GM18511 (cell line): Measurements from ENCODE around the gene SAFB.
"Not testable (repeated sequence)": the region's sequence is repeated elsewhere in the genome, so short reads cannot be mapped to it uniquely, and the experiment has no call there.

Source experiments
- ATAC-seq: cut with Tn5 transposase; IDR thresholded peaks from one replicate; pipeline ENCODE4 v1.9.1; 2021; ENCODE audit warnings: mild to moderate bottlenecking, moderate library complexity; ENCODE audit not compliant: unreplicated experiment

Gene SAFB

DNA sequence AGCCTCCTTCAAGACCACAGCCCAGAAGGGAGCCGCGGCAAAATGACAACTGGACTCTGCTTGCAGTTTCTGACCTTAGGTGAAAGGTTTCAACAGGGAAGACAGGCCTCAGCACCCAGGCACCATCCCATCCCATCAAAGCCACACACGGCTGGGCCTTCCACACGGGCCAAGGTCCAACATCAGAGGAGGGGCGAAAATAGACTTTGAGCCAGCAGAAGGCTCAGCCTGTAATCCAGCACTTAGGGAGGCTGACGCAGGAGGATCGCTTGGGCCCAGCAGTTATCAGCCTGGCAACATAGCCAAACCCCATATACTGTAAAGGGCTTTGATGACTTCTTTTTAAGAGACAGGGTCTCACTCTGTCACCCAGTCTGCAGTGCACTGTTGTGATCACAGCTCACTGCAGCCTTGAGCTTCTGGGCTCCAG lies 28.3 kb upstream of the SAFB start:
- no peak for ATAC-seq

DNA sequence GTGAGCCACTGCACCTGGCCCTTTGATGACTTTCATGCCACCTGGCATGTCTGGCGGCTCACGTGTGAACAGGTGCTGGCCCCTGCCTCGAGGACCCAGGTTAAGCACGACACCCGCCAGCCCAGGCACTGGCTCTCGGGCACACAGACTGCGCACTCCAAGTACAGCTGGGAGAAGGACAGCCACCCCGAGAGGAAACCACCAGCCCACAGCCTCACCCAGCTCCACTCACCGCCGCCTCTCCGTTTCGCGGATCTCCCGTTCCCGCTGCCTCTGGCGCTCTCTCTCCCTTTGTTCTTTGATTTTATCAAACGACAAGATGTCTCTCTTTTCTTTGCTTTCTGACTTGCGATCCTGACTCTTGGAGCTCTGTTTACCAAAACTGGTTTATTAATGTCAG lies 27.8 kb upstream of the SAFB start:
- ATAC-seq = no peak

DNA sequence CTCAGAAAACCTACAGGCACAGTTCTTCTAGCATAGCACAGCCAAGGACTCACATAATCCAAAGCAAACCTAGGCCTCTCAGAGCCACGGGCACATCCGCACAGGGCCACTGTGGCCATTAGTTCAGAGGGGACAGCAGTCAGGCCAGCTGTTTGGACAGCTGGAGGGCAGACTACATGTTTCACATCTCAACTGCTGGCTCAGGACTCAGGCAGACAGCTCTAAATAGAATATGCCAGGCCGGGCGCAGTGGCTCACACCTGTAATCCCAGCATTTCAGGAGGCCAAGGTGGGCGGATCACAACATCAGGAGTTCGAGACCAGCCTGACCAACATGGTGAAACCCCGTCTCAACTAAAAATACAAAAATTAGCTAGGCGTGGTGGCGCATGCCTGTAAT lies 27.1 kb upstream of the SAFB start:
- ATAC-seq = no peak

DNA sequence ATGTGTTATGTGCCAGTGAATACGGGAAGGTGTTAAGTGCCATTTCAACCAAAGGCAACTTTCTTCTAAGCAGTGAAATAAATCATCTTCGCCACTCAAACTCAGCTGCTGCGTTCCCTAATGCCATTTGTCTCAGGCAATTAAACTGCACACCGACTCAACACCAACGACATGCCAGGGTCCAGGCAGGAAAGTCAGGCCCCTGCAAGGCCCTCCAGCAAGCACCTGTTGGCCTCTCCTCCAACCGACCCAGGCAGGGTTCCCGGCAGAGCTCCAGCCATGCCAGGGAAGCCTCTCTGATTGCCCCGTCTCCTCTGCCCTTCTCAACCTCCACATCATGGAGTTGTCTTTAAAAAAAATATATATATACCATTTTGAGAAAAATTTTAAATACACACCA lies 22.1 kb upstream of the SAFB start:
- no peak for ATAC-seq

DNA sequence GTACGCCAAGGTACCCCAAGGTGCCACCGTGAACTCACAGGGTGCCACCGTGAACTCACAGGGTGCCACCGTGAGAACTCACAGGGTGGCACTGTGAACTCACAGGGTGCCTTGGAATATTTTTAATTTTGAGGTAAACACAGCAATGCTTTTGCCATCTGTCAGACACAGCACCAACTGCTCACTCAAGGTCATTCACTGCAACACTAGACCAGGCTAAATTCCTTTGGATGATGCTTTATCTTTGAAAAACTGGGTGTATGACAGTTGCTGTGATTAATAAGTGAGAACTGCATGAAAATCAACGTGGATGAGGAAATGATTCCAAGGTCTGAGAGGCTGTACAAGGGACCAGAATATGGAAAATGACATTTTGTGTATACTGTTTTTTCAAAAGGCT lies 19.3 kb upstream of the SAFB start:
- ATAC-seq = no peak

DNA sequence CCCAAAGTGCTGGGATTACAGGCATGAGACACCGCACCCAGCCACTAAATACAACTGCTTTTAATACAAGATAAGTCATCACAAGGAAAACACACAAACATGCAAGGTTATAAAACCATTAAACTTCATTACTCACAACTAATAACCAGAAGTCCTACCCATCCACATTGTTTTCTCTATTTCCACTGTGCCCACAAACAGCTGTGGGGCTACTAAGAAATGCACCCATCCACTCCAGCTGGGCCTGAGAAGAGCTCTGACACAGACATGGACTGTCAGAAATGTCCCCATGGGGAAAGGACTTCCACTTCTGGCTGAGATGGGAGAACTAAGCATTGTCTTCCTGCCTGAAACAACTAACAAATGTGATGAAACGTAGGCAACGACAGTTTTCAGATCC lies 17.5 kb upstream of the SAFB start:
- ATAC-seq = no peak

DNA sequence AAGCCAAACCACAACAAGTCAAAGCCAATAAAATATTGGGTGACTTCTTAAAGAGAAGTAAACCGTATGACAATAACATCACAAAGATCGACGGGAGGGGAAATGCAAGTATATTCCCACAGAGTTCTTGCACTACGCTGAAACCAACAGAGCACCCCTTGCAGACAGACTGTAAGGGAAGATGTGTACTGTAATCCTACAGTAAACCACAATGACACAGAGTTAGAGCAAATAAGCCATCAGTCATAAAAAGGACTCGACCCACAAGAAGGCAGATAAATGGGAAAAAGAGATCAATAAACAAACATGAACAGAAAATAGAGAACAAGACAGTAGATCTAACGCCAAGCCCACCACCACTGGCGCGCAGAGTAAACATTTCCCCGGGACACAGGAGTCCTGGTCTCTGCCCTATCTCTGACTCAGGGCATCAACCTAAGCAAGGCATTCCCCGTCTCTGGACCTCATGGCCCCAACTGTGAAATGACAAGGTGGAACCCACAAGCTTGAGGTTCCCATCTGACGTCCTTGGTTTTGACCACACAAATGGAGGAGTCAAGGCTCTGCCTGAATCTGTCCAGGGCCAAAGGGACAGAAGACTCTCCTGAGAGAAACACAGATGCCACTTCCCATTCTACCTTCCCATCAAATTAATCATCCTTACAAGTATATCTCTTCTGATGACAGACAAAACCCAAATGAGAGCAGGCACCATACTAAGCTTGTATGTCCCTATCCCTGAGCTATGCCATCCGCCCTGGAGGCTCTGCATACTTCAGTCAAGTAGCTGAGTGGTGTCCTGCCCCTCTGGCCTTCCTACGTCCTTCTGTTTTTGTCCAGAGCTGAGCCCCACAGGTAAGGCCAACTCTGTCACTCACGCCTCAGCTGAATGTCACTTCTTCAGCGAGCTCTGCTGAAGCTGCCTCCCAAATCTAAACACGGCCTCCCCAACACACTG lies 15.3 kb upstream of the SAFB start:
- no peak for ATAC-seq

DNA sequence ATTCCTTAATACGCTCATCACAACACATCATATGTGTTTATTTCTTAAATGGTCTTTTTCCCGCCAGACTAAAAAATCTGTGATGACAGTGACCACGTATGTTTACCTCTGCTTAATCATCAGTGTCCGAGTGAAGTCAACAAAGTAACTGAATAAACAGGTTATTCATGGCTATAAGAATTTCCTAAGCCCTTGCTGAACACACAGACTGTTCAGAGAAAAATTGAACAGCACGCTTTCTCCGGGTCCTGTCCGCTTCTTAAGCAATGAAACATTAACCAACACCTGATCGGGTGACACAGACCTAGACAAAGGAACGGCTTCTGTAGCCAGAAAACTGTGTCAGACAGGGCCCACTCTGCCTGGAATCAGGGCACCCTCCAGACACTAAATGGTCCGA lies 14.6 kb upstream of the SAFB start:
- no peak for ATAC-seq

DNA sequence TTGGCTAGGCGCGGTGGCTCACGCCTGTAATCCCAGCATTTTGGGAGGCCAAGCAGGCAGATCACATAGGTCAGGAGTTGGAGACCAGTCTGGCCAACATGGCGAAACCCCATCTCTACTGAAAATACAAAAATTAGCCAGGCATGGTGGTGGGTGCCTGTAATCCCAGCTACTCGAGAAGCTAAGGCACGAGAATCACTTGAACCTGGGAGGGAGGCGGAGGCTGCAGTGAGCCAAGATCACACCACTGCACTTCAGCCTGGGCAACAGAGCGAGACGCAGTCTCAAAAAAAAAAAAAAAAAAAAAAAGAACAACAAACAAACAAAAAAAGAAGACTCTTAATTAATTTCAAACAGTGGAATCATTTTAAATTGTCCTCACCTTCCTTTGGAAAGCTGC lies 14.1 kb upstream of the SAFB start:
- not testable (repeated sequence) for ATAC-seq

DNA sequence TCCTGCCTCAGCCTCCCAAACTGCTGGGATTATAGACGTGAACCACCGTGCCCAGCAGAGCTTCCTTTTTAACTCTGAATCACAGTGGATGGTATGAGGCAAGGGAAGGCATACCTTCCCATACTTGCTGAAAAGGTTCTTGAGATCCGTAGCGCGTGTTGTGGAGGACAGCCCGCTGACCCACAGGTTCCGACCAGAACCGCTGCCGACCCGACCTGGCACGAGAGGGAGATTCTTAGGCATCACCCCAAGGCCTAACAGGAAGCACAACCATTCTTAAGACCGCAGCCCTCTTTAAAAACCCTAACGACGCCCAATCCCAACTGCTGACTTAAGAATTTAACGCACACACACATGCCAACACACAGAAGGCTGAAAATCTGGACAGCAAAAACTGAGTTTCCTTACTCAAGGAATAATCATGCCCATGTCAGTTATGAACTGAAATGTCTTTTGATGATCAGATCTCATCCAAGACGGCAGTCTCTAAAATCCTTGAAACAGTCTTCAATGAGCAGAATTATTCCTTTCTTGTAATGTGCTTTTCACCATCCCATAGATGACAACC lies 12.9 kb upstream of the SAFB start:
- no peak for ATAC-seq

DNA sequence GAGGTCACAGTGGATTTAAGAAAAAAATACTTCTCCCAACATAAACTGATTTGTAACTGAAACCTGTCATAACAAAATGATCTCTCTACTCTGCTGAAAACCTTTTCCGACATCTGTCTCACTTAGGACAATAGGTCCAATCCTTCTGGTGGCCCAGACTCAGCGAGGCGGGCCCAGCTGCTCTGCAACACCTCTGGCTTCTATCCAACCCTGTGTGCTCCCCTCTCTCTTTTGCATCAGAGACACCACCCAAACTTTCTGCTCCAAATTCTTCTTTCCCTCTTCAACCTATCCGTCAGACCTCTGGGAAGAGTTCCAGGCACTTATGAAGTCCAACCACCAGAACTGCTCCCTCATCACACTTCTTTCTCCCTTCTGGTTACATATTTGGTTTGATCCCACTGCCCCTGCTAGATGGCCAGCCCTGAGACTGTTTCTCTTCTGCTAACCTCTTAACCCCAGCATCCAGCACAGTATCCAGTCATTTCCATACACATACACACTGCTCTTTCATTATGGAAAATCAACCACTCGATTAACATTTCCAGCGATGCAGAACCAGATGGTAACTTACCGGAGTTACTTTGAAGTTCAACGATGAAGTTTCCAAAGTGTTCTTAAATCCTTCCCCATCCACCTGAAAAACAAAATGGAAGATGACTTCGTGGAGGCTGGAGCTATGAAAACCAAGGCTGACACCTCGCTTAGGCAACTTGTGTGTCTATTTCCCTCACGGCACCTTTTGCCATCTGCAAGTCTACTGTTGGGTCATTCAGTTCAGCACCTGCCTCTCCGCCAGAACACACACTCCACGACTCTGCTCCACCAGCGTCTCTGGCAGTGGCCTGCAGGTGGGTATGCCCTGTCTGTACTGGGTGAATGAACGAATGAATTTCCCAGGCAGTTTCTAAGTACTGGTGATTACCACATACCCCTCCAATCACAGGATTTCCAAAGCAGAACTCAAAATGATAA lies 9.7 kb upstream of the SAFB start:
- no peak for ATAC-seq

DNA sequence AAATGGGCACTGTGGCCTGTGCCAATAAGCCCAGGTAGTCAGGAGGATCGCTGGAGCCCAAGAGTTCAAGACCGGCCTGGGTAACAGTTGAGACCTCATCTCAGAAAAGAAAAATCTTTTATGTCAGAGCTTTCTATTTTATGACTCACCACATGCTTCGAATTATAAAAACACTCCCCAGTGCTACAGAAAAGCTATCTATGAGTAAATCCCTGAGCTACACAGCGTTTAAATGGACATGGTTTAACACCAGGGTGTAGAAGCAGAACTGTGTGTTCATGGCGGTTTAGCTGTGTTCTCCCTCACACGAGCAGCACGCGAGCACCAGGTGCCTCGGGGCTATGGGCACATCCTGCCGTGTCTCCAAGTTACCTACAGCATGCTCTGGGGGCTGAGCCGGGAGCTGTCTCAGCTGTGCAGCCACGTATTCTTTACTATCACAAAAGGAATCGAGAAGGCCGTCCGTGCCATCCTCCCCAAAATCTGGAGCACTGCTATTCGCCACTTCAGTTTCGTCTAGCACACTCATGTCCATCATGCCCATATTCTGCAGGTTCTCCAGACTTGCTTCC lies 7.0 kb upstream of the SAFB start:
- ATAC-seq = no peak

DNA sequence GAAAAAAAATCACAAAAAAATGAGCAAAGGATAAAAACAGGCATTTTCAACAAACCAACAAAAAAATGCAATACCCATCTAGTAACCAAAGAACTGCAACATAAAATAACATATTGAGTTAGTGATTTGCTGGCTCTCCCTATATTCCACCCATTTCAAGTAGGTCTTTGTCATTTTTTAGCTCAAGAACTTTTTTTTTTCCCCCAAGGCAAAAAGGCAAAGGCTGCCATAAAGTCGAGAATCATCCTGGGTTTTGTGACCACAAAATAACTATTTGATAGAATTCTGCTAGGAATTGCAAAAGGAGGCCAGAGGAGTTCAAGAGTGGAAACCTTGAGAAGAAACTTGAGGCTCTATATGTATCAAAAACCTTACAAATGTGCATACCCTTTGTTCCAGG lies 5.8 kb upstream of the SAFB start:
- ATAC-seq = no peak

DNA sequence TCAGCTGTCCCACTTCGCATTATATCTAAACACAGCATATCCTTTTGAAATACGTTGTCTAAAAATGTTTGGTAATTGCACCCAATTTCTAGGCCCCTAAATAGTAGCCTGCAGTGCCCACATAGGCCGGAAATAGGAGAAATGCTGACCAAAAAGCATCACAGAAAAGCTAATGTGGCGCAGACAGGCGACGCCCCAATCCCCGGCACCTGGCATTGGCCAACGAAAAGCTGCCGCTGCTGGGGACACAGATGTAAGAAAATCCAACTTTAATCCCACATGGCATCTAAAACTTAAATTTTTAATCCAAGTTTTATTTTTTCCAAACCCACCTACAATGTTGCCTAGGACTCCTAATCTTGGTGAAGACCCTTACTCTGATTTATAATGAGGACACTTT lies 4.3 kb upstream of the SAFB start:
- ATAC-seq = no peak

DNA sequence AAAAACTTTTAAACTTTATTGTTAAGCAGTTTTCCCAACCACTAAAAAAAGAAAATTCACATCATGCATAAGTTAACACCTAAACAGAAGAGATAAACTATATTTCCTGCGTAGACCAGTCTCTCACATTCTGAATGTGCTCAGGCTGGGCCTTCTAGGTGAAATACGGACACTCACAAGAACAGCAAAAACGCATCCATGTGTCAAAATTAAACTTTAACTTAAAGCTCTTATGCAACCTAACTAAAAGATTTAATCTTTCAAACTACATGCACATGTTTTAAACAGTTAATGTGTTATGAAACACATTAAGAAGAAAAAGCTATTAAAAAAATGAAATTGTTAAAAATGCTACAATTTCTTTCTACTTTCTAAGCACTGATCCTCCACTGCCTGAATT lies 2.9 kb upstream of the SAFB start:
- ATAC-seq = no peak

DNA sequence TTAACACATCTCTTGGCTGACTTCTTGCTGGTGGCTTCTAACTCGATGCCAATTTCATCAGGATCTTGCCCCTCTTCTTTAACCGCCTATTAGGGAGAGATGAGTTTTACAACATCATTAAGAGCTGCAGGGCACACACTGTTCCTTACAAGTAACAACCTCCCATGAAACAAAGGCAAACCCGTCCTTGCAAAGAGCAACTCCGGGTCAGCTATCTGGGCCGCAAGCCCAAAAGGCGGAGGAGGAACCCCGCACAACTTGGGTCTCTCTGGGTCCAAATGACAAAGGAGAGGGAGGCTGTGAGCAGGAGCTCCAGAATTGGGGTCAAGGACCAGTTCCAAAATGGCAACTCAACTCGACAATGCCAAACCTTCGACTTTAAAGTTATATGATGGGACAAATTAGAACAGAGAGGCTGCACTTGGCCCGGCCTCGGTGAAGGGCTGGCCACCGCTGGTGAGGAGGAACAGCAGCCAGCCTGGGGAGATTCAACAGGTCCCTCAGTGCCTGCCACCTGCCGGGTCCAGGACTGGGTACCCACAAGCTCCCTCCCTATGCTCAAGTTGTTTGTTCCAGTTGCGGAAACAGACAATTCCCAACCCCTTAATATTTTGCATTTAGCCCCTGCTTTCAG lies 1.5 kb upstream of the SAFB start:
- ATAC-seq = no peak

DNA sequence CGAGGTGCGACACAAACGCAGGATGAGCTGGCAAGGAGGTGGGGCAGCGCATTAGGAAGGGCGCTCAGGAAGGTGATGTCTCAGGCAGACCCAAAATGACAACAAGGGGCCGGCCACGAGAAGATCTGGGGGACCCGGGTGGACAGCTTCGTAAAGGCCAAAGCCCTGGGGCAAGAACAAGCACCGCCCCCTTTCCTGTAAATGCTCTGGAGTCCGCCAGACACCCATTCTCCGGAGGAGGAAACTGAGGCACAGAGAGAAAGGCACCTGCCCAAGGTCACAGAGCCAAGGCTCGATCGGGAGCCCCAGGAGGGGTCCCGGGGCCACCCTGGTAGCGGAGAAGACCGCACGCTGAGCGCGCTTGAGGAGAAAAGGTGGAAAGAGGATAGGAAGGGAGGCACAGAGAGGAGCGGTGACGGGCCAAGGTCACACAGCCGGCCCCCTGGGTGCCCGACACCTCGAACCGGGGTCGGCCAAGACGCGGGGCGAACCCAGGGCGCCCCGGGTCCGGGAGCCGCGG lies 878 bp upstream of the SAFB start:
- ATAC-seq = no peak

DNA sequence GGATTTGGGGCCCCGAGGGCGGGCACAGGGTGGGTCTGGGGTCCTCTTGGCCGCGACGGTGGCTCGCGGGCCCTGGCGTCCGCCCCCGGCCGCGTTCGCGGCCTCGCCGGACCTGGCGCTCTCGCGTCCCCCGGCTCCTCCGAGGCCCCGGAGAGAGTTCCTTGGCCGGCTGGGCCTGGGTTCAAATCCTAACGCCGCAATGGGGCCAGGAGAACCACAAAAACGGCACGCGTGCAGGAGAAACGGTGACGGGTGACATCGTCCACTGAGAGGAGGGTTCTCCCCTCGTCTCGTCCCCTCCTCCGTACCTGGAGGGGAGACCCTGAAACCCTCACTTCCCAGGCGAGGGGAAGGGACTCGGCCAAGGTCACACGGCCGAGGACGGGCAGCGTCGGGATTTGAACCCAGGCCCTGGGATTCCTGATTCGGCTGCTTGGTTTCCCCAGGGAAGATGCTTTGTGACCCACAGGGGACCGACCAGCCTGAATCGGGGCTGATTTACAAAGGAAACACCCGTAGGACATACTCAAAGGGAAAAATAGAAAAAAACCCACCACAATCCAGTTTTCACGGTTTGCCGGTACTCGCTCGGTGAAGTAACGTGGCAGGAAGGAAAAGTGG lies 624 bp downstream of the SAFB start:
- peak; percentile 4 for ATAC-seq

DNA sequence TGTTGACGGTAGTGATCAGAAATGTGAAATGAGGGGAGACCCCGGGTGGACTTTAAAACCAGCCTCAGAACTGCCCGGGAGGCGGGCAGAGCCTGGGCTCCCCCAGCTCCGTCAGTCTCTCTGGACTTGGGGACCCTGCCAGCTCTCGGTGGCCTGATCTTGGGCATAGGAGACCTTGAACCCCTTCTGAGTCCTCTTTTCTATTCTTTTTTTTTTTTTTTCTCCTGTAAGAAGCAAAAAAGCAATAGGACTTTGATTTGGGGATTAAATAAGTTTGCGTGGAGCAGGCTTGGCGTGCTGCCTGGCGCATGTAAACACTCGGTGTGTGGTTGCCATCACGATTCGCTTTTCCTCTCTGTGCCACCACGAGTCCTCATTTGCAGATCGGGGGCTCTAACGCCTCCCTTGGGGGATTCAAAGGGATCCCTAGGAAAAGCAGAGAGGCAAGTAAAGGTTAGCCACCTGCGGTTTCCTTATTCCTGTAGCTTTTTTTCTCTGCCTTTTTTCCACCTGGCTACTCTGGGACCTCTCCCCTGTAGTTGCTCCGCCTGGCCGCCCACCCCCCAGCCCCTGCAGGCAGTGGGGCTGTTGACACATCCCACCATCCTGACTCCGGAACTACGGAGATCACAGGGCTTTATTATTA lies 1.3 kb downstream of the SAFB start:
- ATAC-seq = no peak
